ENCODE measurements around the gene CPNE5. TPM values are rescaled to one million over a fixed set of nuclear protein-coding genes. Genes with fewer than 3 reads are reported as not detected.
"Not testable (repeated sequence)": the region's sequence is repeated elsewhere in the genome, so short reads cannot be mapped to it uniquely, and the experiment has no call there.

CPNE5 gene
- total and polyA plus RNA-seq, 4 donors, result 0.20 to 13.1 (median 7.9) TPM; not detected in 1

DNA sequence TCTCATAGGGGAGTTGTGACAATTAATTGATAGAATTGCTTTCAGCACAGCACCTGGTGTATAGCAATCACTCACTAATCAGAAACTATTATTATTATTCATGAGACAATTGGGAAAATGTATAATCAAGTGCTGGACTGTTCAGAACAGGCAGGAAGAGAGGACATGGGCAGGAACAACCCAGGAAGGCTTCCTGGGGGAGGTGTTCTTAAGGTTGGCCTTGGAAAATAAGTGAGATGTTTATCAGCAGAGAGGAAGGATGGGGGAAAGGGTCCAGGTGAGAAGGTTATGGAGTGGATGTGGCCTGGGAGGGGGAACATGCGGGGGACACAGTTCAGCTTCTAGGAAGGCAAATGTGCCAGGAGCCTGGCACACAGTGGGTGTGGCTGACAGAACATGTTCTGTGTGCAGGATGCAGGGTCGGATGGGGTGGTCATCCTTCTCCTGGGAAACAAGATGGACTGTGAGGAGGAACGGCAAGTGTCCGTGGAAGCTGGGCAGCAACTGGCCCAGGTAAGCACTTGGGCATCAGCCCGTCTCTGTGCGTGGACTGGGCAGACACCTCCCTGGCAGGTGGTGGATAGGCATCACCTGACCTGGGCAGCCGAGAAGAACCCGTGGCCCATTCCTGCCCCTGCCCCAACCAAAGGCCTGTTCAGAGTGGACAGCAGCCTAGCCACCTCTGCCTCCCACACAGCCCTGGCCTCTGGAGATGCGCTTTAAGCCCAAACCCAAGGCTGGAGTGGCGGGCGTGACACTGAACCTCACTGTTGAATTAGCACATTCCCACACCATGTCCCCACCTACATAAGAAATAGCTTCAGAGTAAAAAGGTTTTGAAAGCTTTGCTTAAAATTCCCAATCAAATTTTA is 110.7 kb downstream of the CPNE5 start:
- no peak overlapping the region for H3K4me3 ChIP-seq (ENCODE audit: low read length in 2 of 2)
- WGBS, 2 donors, result 90 to 92% methylated on average over 11 of the region's 11 CpGs
- H3K36me3 ChIP-seq (ENCODE audit: control insufficient read depth in 1 of 2, insufficient read depth in 2 of 2, low read length in 1 of 2), result no peaks in the 10 kb centered on the region
- DNase-seq (peak in 1 of 2 donors; percentile 74), ATAC-seq (ENCODE audit: low FRiP score) (no peak)
- no peaks in the 10 kb centered on the region for H3K9me3 ChIP-seq (ENCODE audit: control insufficient read depth, low read length)
- H3K27me3 ChIP-seq (ENCODE audit: control insufficient read depth in 1 of 2, insufficient read depth in 2 of 2, low read length in 1 of 2), result no peaks in the 10 kb centered on the region
- H3K4me1 ChIP-seq (ENCODE audit: control insufficient read depth in 1 of 2, insufficient read depth in 2 of 2, low read length in 2 of 2), result no peaks in the 10 kb centered on the region
- no peak overlapping the region for H3K27ac ChIP-seq (ENCODE audit: low read depth in 1 of 2, low read length in 2 of 2)
- intact Hi-C loops (cut with DNase I), result no loop called here

DNA sequence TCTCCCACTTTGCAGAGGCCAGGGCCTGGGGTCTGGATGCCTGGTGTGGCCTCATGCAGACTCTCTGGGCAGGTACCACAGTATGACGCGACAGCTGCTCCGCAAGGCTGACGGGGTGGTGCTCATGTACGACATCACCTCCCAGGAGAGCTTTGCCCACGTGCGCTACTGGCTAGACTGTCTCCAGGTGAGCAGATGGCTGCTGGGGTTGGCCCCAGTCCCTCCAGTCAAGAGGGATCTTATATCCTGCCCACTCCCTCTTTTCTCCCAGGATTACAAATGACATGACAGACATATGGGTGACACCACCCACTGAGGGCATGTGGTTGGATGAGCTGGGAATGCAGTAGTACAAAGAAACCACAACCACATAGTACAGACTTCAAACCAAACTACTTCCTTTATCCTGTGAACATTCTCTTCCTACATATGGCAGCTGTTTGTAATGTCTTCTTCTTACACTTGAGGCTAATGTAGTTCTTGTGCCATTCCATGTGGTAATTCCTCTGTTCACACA is 111.7 kb downstream of the CPNE5 start:
- Histone ChIP-seq H3K27me3 (ENCODE audit: control insufficient read depth in 1 of 2, insufficient read depth in 2 of 2, low read length in 1 of 2) (no peaks in the 10 kb centered on the region), H3K4me3 (ENCODE audit: low read length in 2 of 2) (no peak overlapping the region), H3K4me1 (ENCODE audit: control insufficient read depth in 1 of 2, insufficient read depth in 2 of 2, low read length in 2 of 2) (no peaks in the 10 kb centered on the region), H3K36me3 (ENCODE audit: control insufficient read depth in 1 of 2, insufficient read depth in 2 of 2, low read length in 1 of 2) (no peaks in the 10 kb centered on the region), H3K27ac (ENCODE audit: low read depth in 1 of 2, low read length in 2 of 2) (no peak overlapping the region), H3K9me3 (ENCODE audit: control insufficient read depth, low read length) (no peaks in the 10 kb centered on the region)
- ATAC-seq (ENCODE audit: low FRiP score) (no peak), DNase-seq (peak in 1 of 2 donors; percentile 67)
- intact Hi-C loops (cut with DNase I), result no loop called here
- WGBS, 2 donors, result 95% methylated on average over 7 of the region's 7 CpGs

DNA sequence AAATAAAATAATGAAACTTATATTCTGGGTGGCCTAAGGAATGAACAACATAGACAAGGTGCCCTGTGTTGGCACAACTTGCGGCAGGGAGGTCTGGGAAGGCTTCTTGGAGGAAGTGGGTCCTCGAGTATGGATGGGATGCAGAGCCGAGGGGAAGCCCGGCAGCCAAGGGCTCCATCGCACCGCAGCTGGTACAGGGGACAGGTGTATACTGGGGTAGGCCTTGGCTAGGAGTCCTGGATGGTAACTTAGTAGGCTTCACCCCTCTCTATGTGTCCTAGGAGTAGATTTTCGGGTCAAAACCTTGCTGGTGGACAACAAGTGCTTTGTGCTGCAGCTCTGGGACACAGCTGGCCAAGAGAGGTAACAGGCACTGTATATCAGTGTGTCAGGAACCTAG is 113.7 kb downstream of the CPNE5 start:
- WGBS, 2 donors, result 91 to 92% methylated on average over 7 of the region's 7 CpGs
- no peaks in the 10 kb centered on the region for H3K27me3 ChIP-seq (ENCODE audit: control insufficient read depth in 1 of 2, insufficient read depth in 2 of 2, low read length in 1 of 2)
- no peak overlapping the region for H3K4me3 ChIP-seq (ENCODE audit: low read length in 2 of 2)
- no peaks in the 10 kb centered on the region for H3K9me3 ChIP-seq (ENCODE audit: control insufficient read depth, low read length)
- no peaks in the 10 kb centered on the region for H3K4me1 ChIP-seq (ENCODE audit: control insufficient read depth in 1 of 2, insufficient read depth in 2 of 2, low read length in 2 of 2)
- DNase-seq (peak in 1 of 2 donors; percentile 57), ATAC-seq (ENCODE audit: low FRiP score) (no peak)
- H3K27ac ChIP-seq (ENCODE audit: low read depth in 1 of 2, low read length in 2 of 2), result no peak overlapping the region
- intact Hi-C loops (cut with DNase I), result loop anchor here in 1 of 2 donors (2.0 kb wide), 1 partner anchor 31 kb away; no protein-coding TSS in a partner anchor
- no peaks in the 10 kb centered on the region for H3K36me3 ChIP-seq (ENCODE audit: control insufficient read depth in 1 of 2, insufficient read depth in 2 of 2, low read length in 1 of 2)

DNA sequence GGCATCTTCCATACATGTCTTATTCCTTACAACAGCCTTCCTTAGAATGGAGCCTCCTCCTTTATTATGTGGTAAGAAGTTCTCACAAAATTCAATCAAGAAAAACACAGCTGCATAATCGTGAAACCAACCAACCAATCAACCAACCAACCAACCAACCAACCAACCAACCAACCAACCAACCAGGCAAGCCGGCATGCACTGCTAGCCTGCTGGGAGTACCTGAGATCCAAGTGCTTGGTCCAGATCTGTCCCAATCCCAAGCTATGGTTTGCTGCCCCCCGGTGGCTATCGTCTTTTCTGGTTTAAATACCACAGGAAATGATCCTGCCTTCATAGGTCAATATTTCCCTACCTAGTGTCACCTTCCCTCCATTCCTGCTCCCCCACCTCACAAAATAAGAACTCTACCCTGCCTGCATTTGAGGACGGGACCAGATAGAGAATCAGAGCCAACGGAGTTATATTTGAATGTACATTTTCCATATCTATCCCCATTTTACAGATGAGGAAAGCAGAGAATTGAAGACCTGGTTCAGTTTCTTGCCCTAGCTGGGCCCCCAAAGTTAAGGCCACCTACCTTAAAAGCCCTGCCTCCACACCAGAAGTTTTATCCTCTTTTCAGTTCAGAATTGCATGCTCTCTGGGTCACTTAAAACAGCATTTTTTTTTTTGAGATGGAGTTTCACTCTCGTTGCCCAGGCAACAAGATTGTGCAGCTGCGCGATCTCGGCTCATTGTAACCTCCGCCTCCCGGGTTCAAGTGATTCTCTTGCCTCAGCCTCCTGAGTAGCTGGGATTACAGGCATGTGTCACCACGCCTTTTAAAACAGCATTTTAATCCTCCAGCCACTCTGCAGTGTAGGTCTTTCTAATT is 114.5 kb downstream of the CPNE5 start:
- WGBS, 2 donors, result 58 to 63% methylated on average over 13 of the region's 13 CpGs
- ATAC-seq (ENCODE audit: low FRiP score), result no peak
- Histone ChIP-seq H3K27ac (ENCODE audit: low read depth in 1 of 2, low read length in 2 of 2) (no peak overlapping the region), H3K4me1 (ENCODE audit: control insufficient read depth in 1 of 2, insufficient read depth in 2 of 2, low read length in 2 of 2) (no peaks in the 10 kb centered on the region), H3K27me3 (ENCODE audit: control insufficient read depth in 1 of 2, insufficient read depth in 2 of 2, low read length in 1 of 2) (no peaks in the 10 kb centered on the region), H3K9me3 (ENCODE audit: control insufficient read depth, low read length) (no peaks in the 10 kb centered on the region), H3K36me3 (ENCODE audit: control insufficient read depth in 1 of 2, insufficient read depth in 2 of 2, low read length in 1 of 2) (no peaks in the 10 kb centered on the region), H3K4me3 (ENCODE audit: low read length in 2 of 2) (no peak overlapping the region)
- peak; percentile 79 to 89 for DNase-seq
- intact Hi-C loops (cut with DNase I), result loop anchor here in 1 of 2 donors (2.0 kb wide), 1 partner anchor 32 kb away; no protein-coding TSS in a partner anchor

DNA sequence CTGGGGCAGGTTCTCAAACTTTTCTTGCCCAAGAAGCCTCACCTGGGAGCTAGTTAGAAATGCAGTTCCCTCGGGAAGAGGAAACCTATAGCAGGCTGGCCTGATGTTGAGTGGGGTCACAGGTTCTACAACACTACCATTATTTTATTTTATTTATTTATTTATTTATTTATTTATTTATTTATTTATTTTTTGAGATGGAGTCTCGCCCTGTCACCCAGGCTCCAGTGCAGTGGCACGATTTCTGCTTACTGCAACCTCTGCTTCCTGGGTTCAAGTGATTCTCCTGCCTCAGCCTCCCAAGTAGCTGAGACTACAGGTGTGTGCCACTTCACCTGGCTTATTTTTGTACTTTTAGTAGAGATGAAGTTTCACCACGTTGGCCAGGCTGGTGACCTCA is 115.3 kb downstream of the CPNE5 start:
- DNase-seq; ATAC-seq (ENCODE audit: low FRiP score); H3K36me3 ChIP-seq (ENCODE audit: control insufficient read depth in 1 of 2, insufficient read depth in 2 of 2, low read length in 1 of 2); H3K4me1 ChIP-seq (ENCODE audit: control insufficient read depth in 1 of 2, insufficient read depth in 2 of 2, low read length in 2 of 2); H3K9me3 ChIP-seq (ENCODE audit: control insufficient read depth, low read length); H3K4me3 ChIP-seq (ENCODE audit: low read length in 2 of 2); H3K27ac ChIP-seq (ENCODE audit: low read depth in 1 of 2, low read length in 2 of 2); H3K27me3 ChIP-seq (ENCODE audit: control insufficient read depth in 1 of 2, insufficient read depth in 2 of 2, low read length in 1 of 2): not testable (repeated sequence)
- intact Hi-C loops (cut with DNase I), result loop anchor here in 1 of 2 donors (2.0 kb wide), 1 partner anchor 33 kb away; no protein-coding TSS in a partner anchor
- WGBS, 2 donors, result 94 to 95% methylated on average over 4 of the region's 4 CpGs

DNA sequence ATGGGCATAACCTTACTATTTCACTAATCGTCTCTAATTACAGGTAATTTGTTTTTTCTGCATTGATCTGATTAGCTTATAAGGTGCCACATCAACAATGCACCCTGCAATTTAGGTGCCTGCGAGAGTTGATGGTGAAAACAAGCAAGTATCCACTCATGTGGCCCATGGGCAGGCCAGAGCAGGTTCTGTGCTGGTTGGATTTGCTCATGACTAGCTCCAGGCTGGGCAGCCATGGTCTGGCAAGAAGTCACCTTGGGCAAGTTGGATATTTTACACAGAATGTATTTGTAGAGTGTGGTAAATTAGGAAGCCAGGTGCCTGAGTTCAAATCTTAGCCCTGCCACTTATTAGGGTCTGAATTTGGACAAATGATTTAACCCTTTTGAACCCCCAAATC is 116.4 kb downstream of the CPNE5 start:
- no peaks in the 10 kb centered on the region for H3K27me3 ChIP-seq (ENCODE audit: control insufficient read depth in 1 of 2, insufficient read depth in 2 of 2, low read length in 1 of 2)
- H3K36me3 ChIP-seq (ENCODE audit: control insufficient read depth in 1 of 2, insufficient read depth in 2 of 2, low read length in 1 of 2), result no peaks in the 10 kb centered on the region
- WGBS, 2 donors, result 91 to 98% methylated on average over 2 of the region's 2 CpGs
- no peaks in the 10 kb centered on the region for H3K4me1 ChIP-seq (ENCODE audit: control insufficient read depth in 1 of 2, insufficient read depth in 2 of 2, low read length in 2 of 2)
- no peaks in the 10 kb centered on the region for H3K9me3 ChIP-seq (ENCODE audit: control insufficient read depth, low read length)
- intact Hi-C loops (cut with DNase I), result no loop called here
- no peak overlapping the region for H3K27ac ChIP-seq (ENCODE audit: low read depth in 1 of 2, low read length in 2 of 2)
- H3K4me3 ChIP-seq (ENCODE audit: low read length in 2 of 2), result no peak overlapping the region
- DNase-seq (no peak), ATAC-seq (ENCODE audit: low FRiP score) (no peak)

DNA sequence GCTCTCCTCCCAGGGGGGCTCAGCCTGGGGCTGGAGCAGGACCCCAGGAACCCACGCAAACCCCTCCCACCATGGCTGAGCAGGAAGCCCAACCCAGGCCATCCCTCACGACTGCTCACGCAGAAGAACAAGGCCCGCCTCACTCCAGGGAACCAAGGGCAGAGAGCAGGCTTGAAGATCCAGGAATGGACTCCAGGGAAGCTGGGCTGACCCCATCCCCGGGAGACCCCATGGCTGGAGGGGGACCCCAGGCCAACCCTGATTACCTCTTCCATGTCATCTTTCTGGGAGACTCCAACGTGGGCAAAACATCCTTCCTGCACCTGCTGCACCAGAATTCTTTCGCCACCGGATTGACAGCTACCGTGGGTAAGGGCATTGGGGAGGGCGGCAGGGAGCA is 116.9 kb downstream of the CPNE5 start:
- Histone ChIP-seq H3K27ac (ENCODE audit: low read depth in 1 of 2, low read length in 2 of 2) (no peak overlapping the region), H3K4me3 (ENCODE audit: low read length in 2 of 2) (no peak overlapping the region), H3K27me3 (ENCODE audit: control insufficient read depth in 1 of 2, insufficient read depth in 2 of 2, low read length in 1 of 2) (no peaks in the 10 kb centered on the region), H3K36me3 (ENCODE audit: control insufficient read depth in 1 of 2, insufficient read depth in 2 of 2, low read length in 1 of 2) (no peaks in the 10 kb centered on the region), H3K9me3 (ENCODE audit: control insufficient read depth, low read length) (no peaks in the 10 kb centered on the region), H3K4me1 (ENCODE audit: control insufficient read depth in 1 of 2, insufficient read depth in 2 of 2, low read length in 2 of 2) (no peaks in the 10 kb centered on the region)
- 94 to 97% methylated on average over 10 of the region's 10 CpGs for WGBS, 2 donors
- no peak for ATAC-seq (ENCODE audit: low FRiP score)
- DNase-seq, result no peak
- intact Hi-C loops (cut with DNase I), result no loop called here

DNA sequence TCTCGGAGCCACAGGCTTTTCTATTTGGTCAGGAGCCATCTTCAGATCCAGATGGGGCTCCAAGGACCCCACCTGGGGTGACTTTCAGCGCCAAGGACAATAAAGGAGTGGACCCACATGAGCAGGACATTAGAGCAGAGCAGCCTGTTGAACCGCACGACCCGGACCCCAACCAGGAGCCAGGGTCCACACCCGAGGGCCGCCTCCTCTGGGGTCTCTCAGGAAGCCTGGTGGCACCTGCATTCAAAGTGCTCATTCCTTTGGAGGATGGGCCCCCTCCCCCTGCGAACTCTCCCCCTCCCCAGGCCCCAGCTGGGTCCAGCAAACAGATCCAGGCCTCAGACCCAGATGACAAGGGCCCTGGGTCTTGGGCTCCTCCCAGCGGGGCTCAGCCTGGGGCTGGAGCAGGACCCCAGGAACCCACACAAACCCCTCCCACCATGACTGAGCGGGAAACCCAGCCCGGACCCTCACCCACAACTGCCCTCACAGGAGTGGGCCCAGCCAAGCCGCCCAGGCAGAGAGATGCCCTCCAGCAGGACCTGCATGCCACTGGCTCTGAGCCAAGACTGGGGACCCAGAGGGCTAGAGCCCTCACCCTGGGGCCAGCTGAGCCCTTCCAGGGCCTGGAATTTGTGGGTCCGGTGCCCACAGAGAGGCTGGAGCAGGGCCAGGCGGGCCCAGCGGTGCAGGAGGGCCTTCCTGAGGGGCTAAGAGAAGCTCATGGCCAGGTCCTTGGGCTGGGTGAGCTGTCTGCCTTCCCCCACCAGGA is 117.7 kb downstream of the CPNE5 start:
- ATAC-seq (ENCODE audit: low FRiP score) (no peak), DNase-seq (peak in 1 of 2 donors; percentile 70)
- no peaks in the 10 kb centered on the region for H3K36me3 ChIP-seq (ENCODE audit: control insufficient read depth in 1 of 2, insufficient read depth in 2 of 2, low read length in 1 of 2)
- no peaks in the 10 kb centered on the region for H3K4me1 ChIP-seq (ENCODE audit: control insufficient read depth in 1 of 2, insufficient read depth in 2 of 2, low read length in 2 of 2)
- 90 to 92% methylated on average over 15 of the region's 15 CpGs for WGBS, 2 donors
- no peak overlapping the region for H3K27ac ChIP-seq (ENCODE audit: low read depth in 1 of 2, low read length in 2 of 2)
- no peak overlapping the region for H3K4me3 ChIP-seq (ENCODE audit: low read length in 2 of 2)
- H3K27me3 ChIP-seq (ENCODE audit: control insufficient read depth in 1 of 2, insufficient read depth in 2 of 2, low read length in 1 of 2), result no peaks in the 10 kb centered on the region
- H3K9me3 ChIP-seq (ENCODE audit: control insufficient read depth, low read length), result no peaks in the 10 kb centered on the region
- intact Hi-C loops (cut with DNase I), result no loop called here

Data from aorta (tissue), 5 donors.